Neuronal stem cell (in vitro differentiated cells): ENCODE measurements around the gene NXN.
"Not testable (repeated sequence)": the region's sequence is repeated elsewhere in the genome, so short reads cannot be mapped to it uniquely, and the experiment has no call there.

Source experiments
- DNase-seq: peaks from one replicate; pipeline ENCODE4 v3.0.0-alpha.2; 2013; ENCODE audit warnings: low spot score
- H2AFZ ChIP-seq: one replicate; pipeline ENCODE4 v1.6.1; 2013; ENCODE audit warnings: mild to moderate bottlenecking, low read length, inconsistent platforms
- H2AK5ac ChIP-seq: 2 replicates; pipeline ENCODE4 v1.6.1; 2013; ENCODE audit warnings: low read depth, mild to moderate bottlenecking, inconsistent platforms, low read length, moderate library complexity, mixed read lengths
- H2BK120ac ChIP-seq: 2 replicates; pipeline ENCODE4 v1.6.1; 2013; ENCODE audit warnings: low read depth, mild to moderate bottlenecking, inconsistent platforms, low read length, moderate library complexity, mixed read lengths
- H2BK12ac ChIP-seq: one replicate; pipeline ENCODE4 v1.6.1; 2013; ENCODE audit warnings: low read length, inconsistent platforms
- H2BK15ac ChIP-seq: 2 replicates; pipeline ENCODE4 v1.6.1; 2013; ENCODE audit warnings: mild to moderate bottlenecking, low read length, inconsistent platforms, mixed read lengths
- H2BK5ac ChIP-seq: one replicate; pipeline ENCODE4 v1.6.1; 2013; ENCODE audit warnings: inconsistent platforms, mild to moderate bottlenecking, low read length, moderate library complexity
- H3K14ac ChIP-seq: one replicate; pipeline ENCODE4 v1.6.1; 2013; ENCODE audit warnings: low read length, inconsistent platforms
- H3K18ac ChIP-seq: 2 replicates; pipeline ENCODE4 v1.6.1; 2013; ENCODE audit warnings: low read length, inconsistent platforms
- H3K23ac ChIP-seq: 2 replicates; pipeline ENCODE4 v1.6.1; 2013; ENCODE audit warnings: low read depth, mild to moderate bottlenecking, mixed read lengths, low read length, inconsistent platforms; ENCODE audit not compliant: poor library complexity
- H3K27ac ChIP-seq: replicated peaks from 3 replicates; pipeline ENCODE4 v1.5.1; 2013; ENCODE audit warnings: low read length, inconsistent platforms
- H3K27me3 ChIP-seq, 3 experiments: 2 replicates each; pipeline ENCODE4 v1.6.1; 2013; ENCODE audit warnings: low read length in 3 of 3, mild to moderate bottlenecking in 2 of 3, inconsistent platforms in 1 of 3, low read depth in 1 of 3, mixed read lengths in 1 of 3, moderate library complexity in 1 of 3; ENCODE audit not compliant: control insufficient read depth in 3 of 3, insufficient read depth in 3 of 3
- H3K36me3 ChIP-seq, 2 donors: replicated peaks in 1 of 2; 2 replicates each; pipeline ENCODE4 v1.6.1; 2013; ENCODE audit warnings: low read length in 2 of 2; ENCODE audit not compliant: control insufficient read depth in 2 of 2, insufficient read depth in 2 of 2
- H3K4ac ChIP-seq: 2 replicates; pipeline ENCODE4 v1.6.1; 2013; ENCODE audit warnings: inconsistent platforms, mild to moderate bottlenecking, low read length, moderate library complexity
- H3K4me1 ChIP-seq, 2 donors: 1 replicate in 1 of 2; 2 replicates in 1 of 2; pipeline ENCODE4 v1.6.1; 2013; ENCODE audit warnings: low read length in 2 of 2, low read depth in 1 of 2; ENCODE audit not compliant: control insufficient read depth in 2 of 2, insufficient read depth in 1 of 2
- H3K4me2 ChIP-seq: one replicate; pipeline ENCODE4 v1.6.1; 2013; ENCODE audit warnings: mild to moderate bottlenecking, low read length, inconsistent platforms; ENCODE audit not compliant: insufficient read depth, poor library complexity, severe bottlenecking
- H3K4me3 ChIP-seq, 2 donors: 2 replicates each; pipeline ENCODE4 v1.5.1; 2013; ENCODE audit warnings: low read length in 2 of 2, mild to moderate bottlenecking in 2 of 2, inconsistent platforms in 1 of 2, moderate library complexity in 1 of 2
- H3K79me1 ChIP-seq: one replicate; pipeline ENCODE4 v1.6.1; 2013; ENCODE audit warnings: low read depth, mild to moderate bottlenecking, inconsistent platforms, low read length, moderate library complexity
- H3K9ac ChIP-seq: one replicate; pipeline ENCODE4 v1.6.1; 2013; ENCODE audit warnings: mild to moderate bottlenecking, low read depth, low read length, inconsistent platforms; ENCODE audit not compliant: poor library complexity
- H3K9me3 ChIP-seq, 2 donors: replicated peaks in 1 of 2; 2 replicates each; pipeline versions ENCODE3 to v1.6.1; 2013; ENCODE audit warnings: low read length in 2 of 2, mild to moderate bottlenecking in 2 of 2, inconsistent platforms in 1 of 2, low read depth in 1 of 2, mixed read lengths in 1 of 2, moderate library complexity in 1 of 2; ENCODE audit not compliant: control insufficient read depth in 2 of 2, insufficient read depth in 1 of 2
- H4K8ac ChIP-seq: one replicate; pipeline ENCODE4 v1.6.1; 2013; ENCODE audit warnings: low read depth, mild to moderate bottlenecking, inconsistent platforms, low read length, moderate library complexity
- H4K91ac ChIP-seq: one replicate; pipeline ENCODE4 v1.6.1; 2013; ENCODE audit warnings: low read length, low read depth, mild to moderate bottlenecking, inconsistent platforms; ENCODE audit not compliant: poor library complexity
- WGBS, 2 donors: extraction: QIAGEN DNeasy Blood & Tissue Kit; methylation state at CpG; one replicate each; pipeline ENCODE4 v1.1.7; 2013; ENCODE audit warnings: missing lambda C conversion rate in 2 of 2, mixed read lengths in 1 of 2; ENCODE audit not compliant: insufficient read length in 2 of 2, insufficient replicate concordance in 1 of 2; ENCODE audit errors: extremely low coverage in 2 of 2; 5-methylcytosine and 5-hydroxymethylcytosine counted together

NXN gene

GRCh38 chr17:838486-838885 lies 141.1 kb downstream of the NXN start:
- Histone ChIP-seq H4K8ac (no peak overlapping the region), H3K9ac (no peak overlapping the region), H2AK5ac (no peak overlapping the region), H2BK120ac (no peak overlapping the region), H3K23ac (no peak overlapping the region), H2BK12ac (no peak overlapping the region), H2BK15ac (no peak overlapping the region), H3K4me3 (no peak overlapping the region), H3K27me3 (no peaks in the 10 kb centered on the region), H2BK5ac (no peak overlapping the region), H3K4me2 (no peak overlapping the region), H2AFZ (no peak overlapping the region), H3K9me3 (peaks cover 6 to 26% of the 10 kb centered on the region in 2 donors), H3K27ac (no peak overlapping the region), H3K18ac (no peak overlapping the region), H3K36me3 (peaks cover 3 to 49% of the 10 kb centered on the region in 2 donors), H4K91ac (no peak overlapping the region), H3K4me1 (no peaks in the 10 kb centered on the region), H3K14ac (no peak overlapping the region), H3K79me1 (peaks cover 25% of the 10 kb centered on the region), H3K4ac (no peak overlapping the region)
- WGBS, 2 donors, result no CpG with 5 or more reads among the region's 11 CpGs
- DNase-seq, result no peak

GRCh38 chr17:836151-836550 lies 143.4 kb downstream of the NXN start:
- no peak overlapping the region for H3K9ac ChIP-seq
- H3K79me1 ChIP-seq, result peaks cover 16% of the 10 kb centered on the region
- H4K91ac ChIP-seq, result no peak overlapping the region
- H3K27ac ChIP-seq, result no peak overlapping the region
- no peak for DNase-seq
- H2BK15ac ChIP-seq, result no peak overlapping the region
- H2BK12ac ChIP-seq, result no peak overlapping the region
- H3K4me1 ChIP-seq, result no peaks in the 10 kb centered on the region
- no peak overlapping the region for H3K4ac ChIP-seq
- WGBS, 2 donors, result no CpG with 5 or more reads among the region's 9 CpGs
- no peak overlapping the region for H4K8ac ChIP-seq
- H3K36me3 ChIP-seq, result peaks cover 0 to 40% of the 10 kb centered on the region in 2 donors
- H3K4me2 ChIP-seq, result no peak overlapping the region
- no peak overlapping the region for H2BK120ac ChIP-seq
- no peak overlapping the region for H3K4me3 ChIP-seq
- H2AK5ac ChIP-seq, result no peak overlapping the region
- H3K9me3 ChIP-seq, result peaks cover 10 to 28% of the 10 kb centered on the region in 2 donors
- H3K23ac ChIP-seq, result no peak overlapping the region
- H3K18ac ChIP-seq, result peak overlapping the region; percentile 48
- H2BK5ac ChIP-seq, result no peak overlapping the region
- H2AFZ ChIP-seq, result no peak overlapping the region
- H3K27me3 ChIP-seq, result no peaks in the 10 kb centered on the region
- no peak overlapping the region for H3K14ac ChIP-seq

- H2BK120ac ChIP-seq, H3K4ac ChIP-seq, H3K27me3 ChIP-seq, H3K4me3 ChIP-seq, H2BK15ac ChIP-seq, H3K4me2 ChIP-seq, H2AK5ac ChIP-seq, H3K9ac ChIP-seq, H3K27ac ChIP-seq, H2AFZ ChIP-seq, H3K18ac ChIP-seq, H3K14ac ChIP-seq, DNase-seq, H3K23ac ChIP-seq, H4K8ac ChIP-seq, H3K4me1 ChIP-seq, H2BK5ac ChIP-seq, H4K91ac ChIP-seq, H2BK12ac ChIP-seq: not testable (repeated sequence)
- peaks cover 10 to 24% of the 10 kb centered on the region in 2 donors for H3K9me3 ChIP-seq
- WGBS, 2 donors, result no CpG with 5 or more reads among the region's 27 CpGs
- H3K36me3 ChIP-seq, result peaks cover 0 to 35% of the 10 kb centered on the region in 2 donors
- H3K79me1 ChIP-seq, result peaks cover 13% of the 10 kb centered on the region
Observed at GRCh38 chr17:835721-836120, 143.9 kb downstream of the NXN start.

DNA sequence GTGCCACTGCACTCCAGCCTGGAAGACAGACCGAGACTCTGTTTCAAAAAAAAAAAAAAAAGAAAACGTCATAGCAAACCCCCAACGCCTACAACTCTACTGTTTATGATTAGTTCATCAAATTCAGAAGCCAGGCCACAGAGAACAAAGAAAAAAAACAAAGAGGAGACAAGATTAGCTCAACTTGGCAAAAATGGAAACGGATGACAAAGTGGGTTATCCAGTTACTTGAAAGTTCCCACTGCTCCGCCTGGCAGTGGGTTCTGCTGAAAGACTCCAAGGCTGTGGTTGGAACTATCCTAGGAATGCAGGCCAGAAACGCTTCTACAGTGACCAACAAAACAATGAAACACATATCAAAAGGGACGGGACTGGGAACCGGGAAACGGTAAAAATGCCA lies 144.3 kb downstream of the NXN start:
- Histone ChIP-seq H3K79me1 (peaks cover 11% of the 10 kb centered on the region), H4K8ac (no peak overlapping the region), H3K4ac (no peak overlapping the region), H3K4me2 (no peak overlapping the region), H3K18ac (no peak overlapping the region), H3K23ac (no peak overlapping the region), H3K14ac (no peak overlapping the region), H2BK5ac (no peak overlapping the region), H3K9ac (no peak overlapping the region), H4K91ac (no peak overlapping the region), H3K4me1 (no peaks in the 10 kb centered on the region), H2AK5ac (no peak overlapping the region), H3K9me3 (peaks cover 10 to 27% of the 10 kb centered on the region in 2 donors), H3K27me3 (no peaks in the 10 kb centered on the region), H3K4me3 (no peak overlapping the region), H3K36me3 (peaks cover 0 to 32% of the 10 kb centered on the region in 2 donors), H2BK12ac (no peak overlapping the region), H3K27ac (peak overlapping the region; percentile 8), H2BK120ac (no peak overlapping the region), H2AFZ (no peak overlapping the region), H2BK15ac (no peak overlapping the region)
- no peak for DNase-seq
- no CpG with 5 or more reads among the region's 9 CpGs for WGBS, 2 donors
